Trophoblast cell (in vitro differentiated cells and primary cell): Measurements from ENCODE around the gene ABAT.

Experiments used
- DNase-seq, 2 donors: peaks; one replicate each; pipeline ENCODE4 v3.0.0-alpha.2; 2016
- H2AFZ ChIP-seq: 2 replicates; pipeline ENCODE4 v1.6.1; 2013; ENCODE audit warnings: low read length, moderate library complexity, mild to moderate bottlenecking; ENCODE audit not compliant: insufficient read depth, poor library complexity
- H2AK5ac ChIP-seq: 2 replicates; pipeline ENCODE4 v1.6.1; 2013; ENCODE audit warnings: mild to moderate bottlenecking, low read length
- H2BK120ac ChIP-seq: 2 replicates; pipeline ENCODE4 v1.6.1; 2013; ENCODE audit warnings: low read length, mild to moderate bottlenecking, moderate library complexity; ENCODE audit not compliant: insufficient read depth, poor library complexity
- H2BK12ac ChIP-seq: 2 replicates; pipeline ENCODE4 v1.6.1; 2013; ENCODE audit warnings: mild to moderate bottlenecking, low read length, moderate library complexity
- H2BK5ac ChIP-seq: 2 replicates; pipeline ENCODE4 v1.6.1; 2013; ENCODE audit warnings: low read length, low read depth, moderate library complexity, mild to moderate bottlenecking; ENCODE audit not compliant: poor library complexity
- H3K14ac ChIP-seq: 2 replicates; pipeline ENCODE4 v1.6.1; 2013; ENCODE audit warnings: mild to moderate bottlenecking, low read length
- H3K18ac ChIP-seq: 2 replicates; pipeline ENCODE4 v1.6.1; 2013; ENCODE audit warnings: mild to moderate bottlenecking, low read length
- H3K23ac ChIP-seq: 2 replicates; pipeline ENCODE4 v1.6.1; 2013; ENCODE audit warnings: low read length
- H3K27ac ChIP-seq: 2 replicates; pipeline ENCODE4 v1.5.1; 2013; ENCODE audit warnings: low read depth, mild to moderate bottlenecking, inconsistent platforms, low read length, moderate library complexity
- H3K27me3 ChIP-seq: 2 replicates; pipeline ENCODE4 v1.6.1; 2013; ENCODE audit warnings: inconsistent platforms, mild to moderate bottlenecking, low read length, moderate library complexity; ENCODE audit not compliant: insufficient read depth
- H3K36me3 ChIP-seq, 2 experiments: 1 replicate in 1 of 2; 2 replicates in 1 of 2; pipeline ENCODE4 v1.6.1; 2013; ENCODE audit warnings: low read length in 2 of 2, mild to moderate bottlenecking in 2 of 2, moderate library complexity in 1 of 2; ENCODE audit not compliant: insufficient read depth in 2 of 2, control insufficient read depth in 1 of 2
- H3K4ac ChIP-seq: 2 replicates; pipeline ENCODE4 v1.6.1; 2013; ENCODE audit warnings: low read depth, mild to moderate bottlenecking, low read length, moderate library complexity
- H3K4me1 ChIP-seq, 2 experiments: 1 replicate in 1 of 2; 2 replicates in 1 of 2; pipeline ENCODE4 v1.6.1; 2013; ENCODE audit warnings: low read length in 2 of 2, mild to moderate bottlenecking in 2 of 2, moderate library complexity in 1 of 2; ENCODE audit not compliant: insufficient read depth in 2 of 2, control insufficient read depth in 1 of 2
- H3K4me2 ChIP-seq: 2 replicates; pipeline ENCODE4 v1.6.1; 2013; ENCODE audit warnings: inconsistent platforms, mild to moderate bottlenecking, low read length, moderate library complexity
- H3K4me3 ChIP-seq: 2 replicates; pipeline ENCODE4 v1.5.1; 2013; ENCODE audit warnings: mild to moderate bottlenecking, low read depth, low read length, inconsistent platforms
- H3K79me1 ChIP-seq: one replicate; pipeline ENCODE4 v1.6.1; 2013; ENCODE audit warnings: low read length
- H3K79me2 ChIP-seq: 2 replicates; pipeline ENCODE4 v1.6.1; 2013; ENCODE audit warnings: low read length, mild to moderate bottlenecking; ENCODE audit not compliant: control insufficient read depth, insufficient read depth, poor library complexity
- H3K9ac ChIP-seq: 2 replicates; pipeline ENCODE4 v1.6.1; 2013; ENCODE audit warnings: mild to moderate bottlenecking, low read length
- H3K9me3 ChIP-seq: 2 replicates; pipeline ENCODE4 v1.6.1; 2013; ENCODE audit warnings: low read depth, mild to moderate bottlenecking, control low read depth, inconsistent platforms, low read length; ENCODE audit not compliant: insufficient read depth
- H4K12ac ChIP-seq: 2 replicates; pipeline ENCODE4 v1.6.1; 2013; ENCODE audit warnings: low read depth, mild to moderate bottlenecking, low read length, moderate library complexity
- H4K8ac ChIP-seq: 2 replicates; pipeline ENCODE4 v1.6.1; 2013; ENCODE audit warnings: low read depth, mild to moderate bottlenecking, low read length, moderate library complexity
- H4K91ac ChIP-seq: one replicate; pipeline ENCODE4 v1.6.1; 2013; ENCODE audit warnings: low read depth, mild to moderate bottlenecking, low read length, moderate library complexity
- WGBS: extraction: QIAGEN DNeasy Blood & Tissue Kit; methylation state at CpG from one replicate; pipeline ENCODE4 v1.1.7; 2013; ENCODE audit warnings: missing lambda C conversion rate; ENCODE audit not compliant: insufficient read length, insufficient coverage; ENCODE audit errors: extremely low coverage; 5-methylcytosine and 5-hydroxymethylcytosine counted together

ABAT gene

GRCh38 chr16:8628981-8629725 is 45.3 kb upstream of the ABAT start:
- H3K79me2 ChIP-seq: no peaks in the 10 kb centered on the region

GRCh38 chr16:8630255-8630953 is 44.0 kb upstream of the ABAT start:
- Histone ChIP-seq H3K4ac (no peak overlapping the region), H3K14ac (no peak overlapping the region), H3K79me1 (no peaks in the 10 kb centered on the region), H3K9ac (no peak overlapping the region), H3K4me1 (no peaks in the 10 kb centered on the region), H3K4me2 (no peak overlapping the region), H3K27me3 (no peaks in the 10 kb centered on the region), H4K12ac (no peak overlapping the region), H2BK12ac (no peak overlapping the region), H4K91ac (no peak overlapping the region), H3K79me2 (no peaks in the 10 kb centered on the region), H2BK5ac (no peak overlapping the region), H3K4me3 (no peak overlapping the region), H3K27ac (no peak overlapping the region), H2AK5ac (no peak overlapping the region), H3K36me3 (peaks cover 76 to 81% of the 10 kb centered on the region in 2 experiments), H3K18ac (no peak overlapping the region), H2AFZ (no peak overlapping the region), H4K8ac (no peak overlapping the region), H2BK120ac (no peak overlapping the region), H3K23ac (no peak overlapping the region), H3K9me3 (no peaks in the 10 kb centered on the region)
- WGBS: no CpG with 5 or more reads among the region's 11 CpGs
- DNase-seq: no peak

More at GRCh38 chr16:8628981-8629725, 45.3 kb upstream of the ABAT start:
- H3K14ac ChIP-seq: no peak overlapping the region
- no peak overlapping the region for H4K8ac ChIP-seq
- H4K91ac ChIP-seq: no peak overlapping the region
- H2AK5ac ChIP-seq: no peak overlapping the region
- no peak overlapping the region for H2BK120ac ChIP-seq
- no peak overlapping the region for H3K4me2 ChIP-seq
- no peak overlapping the region for H4K12ac ChIP-seq
- peak overlapping the region; percentile 21 for H3K4me3 ChIP-seq
- H3K23ac ChIP-seq: no peak overlapping the region
- no CpG with 5 or more reads among the region's 16 CpGs for WGBS
- DNase-seq: no peak
- no peaks in the 10 kb centered on the region for H3K79me1 ChIP-seq
- H3K4me1 ChIP-seq: no peaks in the 10 kb centered on the region
- no peak overlapping the region for H3K27ac ChIP-seq
- H3K18ac ChIP-seq: no peak overlapping the region
- no peak overlapping the region for H2BK5ac ChIP-seq
- H3K9ac ChIP-seq: no peak overlapping the region
- peaks cover 72 to 73% of the 10 kb centered on the region in 2 experiments for H3K36me3 ChIP-seq
- no peak overlapping the region for H2BK12ac ChIP-seq
- no peak overlapping the region for H2AFZ ChIP-seq
- H3K4ac ChIP-seq: no peak overlapping the region
- no peaks in the 10 kb centered on the region for H3K9me3 ChIP-seq
- H3K27me3 ChIP-seq: no peaks in the 10 kb centered on the region

- no peaks in the 10 kb centered on the region for H3K79me1 ChIP-seq
- peaks cover 70 to 80% of the 10 kb centered on the region in 2 experiments for H3K36me3 ChIP-seq
- no CpG with 5 or more reads among the region's 9 CpGs for WGBS
- H2BK5ac ChIP-seq: no peak overlapping the region
- no peak overlapping the region for H3K23ac ChIP-seq
- H3K79me2 ChIP-seq: no peaks in the 10 kb centered on the region
- no peak overlapping the region for H2AK5ac ChIP-seq
- no peak overlapping the region for H3K14ac ChIP-seq
- no peak overlapping the region for H2AFZ ChIP-seq
- H3K4me2 ChIP-seq: no peak overlapping the region
- H3K4ac ChIP-seq: no peak overlapping the region
- H4K8ac ChIP-seq: no peak overlapping the region
- H2BK120ac ChIP-seq: no peak overlapping the region
- no peak overlapping the region for H4K12ac ChIP-seq
- H3K18ac ChIP-seq: no peak overlapping the region
- DNase-seq: no peak
- H3K4me1 ChIP-seq: no peaks in the 10 kb centered on the region
- no peak overlapping the region for H4K91ac ChIP-seq
- H3K27me3 ChIP-seq: no peaks in the 10 kb centered on the region
- no peak overlapping the region for H3K9ac ChIP-seq
- no peak overlapping the region for H3K27ac ChIP-seq
- H3K4me3 ChIP-seq: no peak overlapping the region
- H3K9me3 ChIP-seq: no peaks in the 10 kb centered on the region
- H2BK12ac ChIP-seq: no peak overlapping the region
These were observed 43.0 kb upstream of the ABAT start for GRCh38 chr16:8631373-8631772.

GRCh38 chr16:8631818-8632465 is 42.5 kb upstream of the ABAT start:
- no CpG with 5 or more reads among the region's 15 CpGs for WGBS

More at GRCh38 chr16:8631818-8632465, 42.5 kb upstream of the ABAT start:
- Histone ChIP-seq H2AK5ac (no peak overlapping the region), H3K36me3 (peaks cover 64 to 78% of the 10 kb centered on the region in 2 experiments), H3K4ac (no peak overlapping the region), H2BK5ac (no peak overlapping the region), H3K4me3 (no peak overlapping the region), H3K79me2 (no peaks in the 10 kb centered on the region), H2BK12ac (no peak overlapping the region), H3K9ac (no peak overlapping the region), H3K9me3 (no peaks in the 10 kb centered on the region), H2AFZ (no peak overlapping the region), H3K27me3 (no peaks in the 10 kb centered on the region), H3K4me2 (no peak overlapping the region), H3K79me1 (no peaks in the 10 kb centered on the region), H2BK120ac (no peak overlapping the region), H3K18ac (no peak overlapping the region), H3K27ac (no peak overlapping the region), H4K91ac (no peak overlapping the region), H3K4me1 (no peaks in the 10 kb centered on the region), H4K8ac (no peak overlapping the region), H4K12ac (no peak overlapping the region), H3K14ac (no peak overlapping the region), H3K23ac (no peak overlapping the region)
- no peak for DNase-seq
